ENCODE measurements around the gene IGSF22. TPM values are rescaled to one million over a fixed set of nuclear protein-coding genes. Genes with fewer than 3 reads are reported as not detected.

IGSF22 gene
- total and polyA plus RNA-seq, 9 of the 15 experiments (the other 6 are each of a cell fraction or from before 2014, with no cell fraction given): not detected

DNA sequence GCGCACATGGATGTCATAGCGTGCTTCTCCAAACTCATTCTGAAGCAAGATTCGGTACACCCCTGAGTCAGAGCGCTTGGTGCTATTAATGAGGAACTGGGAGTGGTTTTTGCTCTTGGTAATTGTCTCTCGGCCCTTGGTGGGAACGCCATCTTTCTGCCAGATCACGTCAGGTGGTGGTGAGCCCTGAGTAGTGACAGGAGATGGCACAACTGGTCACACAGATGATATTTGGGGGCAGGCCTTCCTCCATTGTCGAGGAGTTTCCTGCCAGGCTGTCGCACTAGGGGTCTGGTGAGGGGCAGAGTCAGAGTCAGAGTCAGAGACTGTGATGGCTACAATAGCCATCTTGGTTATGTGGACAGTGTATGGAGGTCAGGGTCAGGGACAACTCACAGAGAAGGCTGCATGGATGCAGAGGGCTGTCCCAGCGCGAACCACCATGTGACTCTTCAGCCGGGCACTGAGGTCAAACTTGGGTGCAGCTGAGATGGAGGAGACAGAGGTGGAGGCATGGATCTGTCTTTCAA is 18.1 kb downstream of the IGSF22 start:
- ATAC-seq: no peak
- Histone ChIP-seq H3K36me3 (ENCODE audit: control insufficient read depth, insufficient read depth, low read length) (no peaks in the 10 kb centered on the region), H3K27ac (ENCODE audit: extremely low read depth, low read depth, low read length) (no peak overlapping the region), H4K20me1 (replicated peaks; ENCODE audit: control insufficient read depth, insufficient read depth, low read length) (no peaks in the 10 kb centered on the region), H3K79me2 (ENCODE audit: control insufficient read depth, insufficient read depth, low read length) (no peaks in the 10 kb centered on the region), H3K27me3 (ENCODE audit: control insufficient read depth in 2 of 2, insufficient read depth in 2 of 2, low read length in 2 of 2) (peaks cover 26 to 65% of the 10 kb centered on the region in 2 experiments; a peak in 4 of 5 replicates), H3K9me1 (ENCODE audit: control insufficient read depth, insufficient read depth, low read length) (no peaks in the 10 kb centered on the region), H3K9ac (ENCODE audit: insufficient read depth in 1 of 2, low read depth in 2 of 2, low read length in 2 of 2) (no peak overlapping the region), H3K4me3 (no peak overlapping the region), H3K4me1 (replicated peaks in 1 of 2; ENCODE audit: control insufficient read depth in 2 of 2, insufficient read depth in 2 of 2, low read length in 2 of 2) (peaks cover 4 to 7% of the 10 kb centered on the region in 2 experiments; a peak in 4 of 5 replicates), H3K4me2 (ENCODE audit: insufficient read depth, low read length) (no peak overlapping the region), H2AFZ (ENCODE audit: low read depth, low read length) (no peak overlapping the region), H3K9me3 (replicated peaks; ENCODE audit: control insufficient read depth, insufficient read depth, low read depth, low read length) (no peaks in the 10 kb centered on the region)
- TF ChIP-seq GATAD2B (IDR thresholded peaks at IDR 0.05; ENCODE audit: borderline replicate concordance): no peak
- 2% methylated on average over 12 of the region's 12 CpGs for WGBS (ENCODE audit: insufficient coverage, low coverage, missing lambda C conversion rate)
- intact Hi-C loops (cut with micrococcal nuclease): no loop called here
- ChIA-PET POLR2A (no interaction called here), CTCF (ENCODE audit: low intra/inter-chr PET ratio) (no interaction called here)
- DNase-seq (ENCODE audit: extremely low read depth in 1 of 4, low spot score in 3 of 4): no peak
- FAIRE-seq: no peak
- no TSS peak for BruUV-seq (replicated peaks)
- in situ Hi-C loops (cut with MboI): no loop called here

DNA sequence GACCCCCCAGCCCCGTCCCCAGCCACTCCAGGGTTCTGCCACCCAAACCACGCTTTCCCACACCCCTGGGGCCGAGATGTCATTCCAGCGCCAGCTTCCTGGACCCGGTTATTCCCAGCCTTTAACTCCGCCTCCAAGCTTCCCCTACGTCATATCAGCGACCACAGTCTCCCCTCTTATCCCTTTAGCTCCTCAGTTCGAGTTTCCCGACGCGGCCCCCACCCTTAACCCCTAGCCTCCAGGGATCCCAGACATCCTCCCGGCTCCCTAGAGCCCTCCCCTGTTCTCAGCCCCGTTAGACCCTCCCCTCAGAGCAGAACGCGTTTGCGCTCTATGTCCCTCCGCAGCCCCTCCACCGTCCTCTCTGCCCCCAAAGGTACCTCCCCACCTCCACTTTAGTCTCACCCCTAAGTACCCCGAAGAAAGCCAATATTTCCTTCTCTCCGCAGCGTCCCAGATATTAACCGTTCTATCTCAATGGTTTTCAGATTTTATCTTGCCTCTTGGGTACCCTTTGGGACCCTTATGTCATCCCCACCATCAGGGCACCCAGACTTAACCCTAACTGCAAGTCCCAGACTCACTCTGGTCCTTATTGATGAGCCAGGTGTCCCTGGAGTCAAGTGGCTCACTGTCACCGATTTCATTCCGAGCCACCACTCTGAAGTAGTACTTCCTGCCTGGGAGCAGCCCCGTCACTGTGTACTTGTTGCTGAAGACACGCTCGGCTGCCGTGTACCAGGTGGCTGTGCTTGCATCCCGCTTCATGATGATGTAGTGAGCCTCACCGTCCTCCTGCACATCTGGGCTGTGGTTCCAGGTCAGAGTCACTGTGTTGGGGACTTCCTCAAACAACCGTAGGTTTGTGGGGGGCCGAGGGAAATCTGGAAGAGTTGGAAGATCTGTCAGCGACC is 19.4 kb downstream of the IGSF22 start:
- BruUV-seq (replicated peaks): no TSS peak
- FAIRE-seq: no peak
- peak; percentile 19; the same call in 1 of the 2 replicates for TF ChIP-seq CREM (IDR thresholded peaks at IDR 0.05; ENCODE audit: low read depth)
- no peak for TF ChIP-seq KAT2B (IDR thresholded peaks at IDR 0.05; ENCODE audit: low read depth, low read length)
- TF ChIP-seq ATF1 (CRISPR knock-in tag; IDR thresholded peaks at IDR 0.05): no peak
- TF ChIP-seq ATF1 (tag; IDR thresholded peaks at IDR 0.05): peak; percentile 14; the same call in 1 of the 2 replicates
- TF ChIP-seq CTBP1 (IDR thresholded peaks at IDR 0.05; ENCODE audit: borderline replicate concordance): 0 out of 2 replicates have a peak, but pooled peaks have one; percentile 32
- Histone ChIP-seq H3K9me1 (ENCODE audit: control insufficient read depth, insufficient read depth, low read length) (no peaks in the 10 kb centered on the region), H3K4me2 (ENCODE audit: insufficient read depth, low read length) (peak overlapping the region; percentile 38; the same call in 1 of the 2 replicates), H3K9me3 (replicated peaks; ENCODE audit: control insufficient read depth, insufficient read depth, low read depth, low read length) (no peaks in the 10 kb centered on the region), H3K4me1 (replicated peaks in 1 of 2; ENCODE audit: control insufficient read depth in 2 of 2, insufficient read depth in 2 of 2, low read length in 2 of 2) (peaks cover 4 to 7% of the 10 kb centered on the region in 2 experiments; a peak in 4 of 5 replicates), H3K79me2 (ENCODE audit: control insufficient read depth, insufficient read depth, low read length) (no peaks in the 10 kb centered on the region), H3K27ac (ENCODE audit: extremely low read depth, low read depth, low read length) (no peak overlapping the region), H3K4me3 (no peak overlapping the region), H3K9ac (ENCODE audit: insufficient read depth in 1 of 2, low read depth in 2 of 2, low read length in 2 of 2) (no peak overlapping the region), H3K36me3 (ENCODE audit: control insufficient read depth, insufficient read depth, low read length) (no peaks in the 10 kb centered on the region), H3K27me3 (ENCODE audit: control insufficient read depth in 2 of 2, insufficient read depth in 2 of 2, low read length in 2 of 2) (peaks cover 26 to 56% of the 10 kb centered on the region in 2 experiments; a peak in 4 of 5 replicates), H4K20me1 (replicated peaks; ENCODE audit: control insufficient read depth, insufficient read depth, low read length) (no peaks in the 10 kb centered on the region), H2AFZ (ENCODE audit: low read depth, low read length) (peak overlapping the region; percentile 36)
- no peak for DNase-seq (ENCODE audit: extremely low read depth in 1 of 4, low spot score in 3 of 4)
- peak; percentile 31; the same call in 2 of the 3 replicates for ATAC-seq
- ChIA-PET POLR2A (interaction anchor here (1.0 kb wide), 1 partner anchor 15 kb away, joined by 5 read pairs; no protein-coding TSS in a partner anchor), CTCF (ENCODE audit: low intra/inter-chr PET ratio) (no interaction called here)
- 13% methylated on average over 32 of the region's 34 CpGs for WGBS (ENCODE audit: insufficient coverage, low coverage, missing lambda C conversion rate)
- intact Hi-C loops (cut with micrococcal nuclease): no loop called here
- in situ Hi-C loops (cut with MboI): no loop called here

Measured in K562 (cell line).